WI38 (cell line): Measurements from ENCODE around the gene SH3RF1.

Experiments
- H3K4me3 ChIP-seq: 2 replicates; pipeline ENCODE4 v1.5.1; 2011; ENCODE audit warnings: low read depth, mild to moderate bottlenecking, control low read depth, low read length
- TF ChIP-seq, protein P1 (sequence below): IDR thresholded peaks from 2 replicates; pipeline ENCODE4 v1.5.1; 2012; ENCODE audit warnings: low read depth, mild to moderate bottlenecking, control low read depth, low read length

The SH3RF1 gene

DNA sequence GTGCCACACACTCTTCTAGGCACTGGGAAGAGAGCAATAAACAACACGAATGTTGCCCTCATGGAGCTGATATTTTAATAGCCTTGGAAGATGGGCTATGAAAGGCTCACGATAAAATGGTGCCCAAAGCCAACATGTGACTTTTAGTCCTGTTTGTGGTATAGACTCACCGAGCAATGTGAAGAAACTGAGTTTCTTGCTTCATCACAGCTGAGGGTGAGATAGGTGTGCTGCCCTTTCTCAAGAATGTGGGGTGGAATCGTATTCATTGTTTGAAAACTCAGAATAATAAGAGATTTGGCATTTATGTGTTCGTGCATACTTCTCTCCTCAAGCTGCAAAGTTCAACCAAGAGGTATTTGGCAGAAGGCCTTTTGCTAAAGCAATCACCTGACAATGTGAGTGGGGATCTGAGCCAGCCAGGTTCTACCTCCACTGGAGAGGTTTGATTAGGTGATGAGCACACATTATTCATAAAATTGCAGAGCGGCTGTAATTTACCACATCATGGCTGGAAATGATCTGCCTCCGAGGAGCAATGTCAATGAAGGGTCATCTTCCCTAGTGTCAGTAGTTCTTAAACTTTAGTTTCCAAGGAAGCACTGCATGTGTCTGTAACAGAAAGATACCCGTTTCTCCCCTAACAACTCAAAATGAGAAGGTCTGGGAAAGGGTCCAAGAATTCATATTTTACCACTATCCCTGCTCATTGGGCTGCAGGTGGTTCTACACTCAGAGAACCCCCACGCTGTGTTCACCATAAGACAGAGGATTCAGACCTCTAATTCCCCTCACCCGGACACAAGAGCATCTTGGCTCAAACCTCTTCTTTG, 218.8 kb downstream of the SH3RF1 start:
- H3K4me3 ChIP-seq = no peak overlapping the region
- TF ChIP-seq, protein P1, sequence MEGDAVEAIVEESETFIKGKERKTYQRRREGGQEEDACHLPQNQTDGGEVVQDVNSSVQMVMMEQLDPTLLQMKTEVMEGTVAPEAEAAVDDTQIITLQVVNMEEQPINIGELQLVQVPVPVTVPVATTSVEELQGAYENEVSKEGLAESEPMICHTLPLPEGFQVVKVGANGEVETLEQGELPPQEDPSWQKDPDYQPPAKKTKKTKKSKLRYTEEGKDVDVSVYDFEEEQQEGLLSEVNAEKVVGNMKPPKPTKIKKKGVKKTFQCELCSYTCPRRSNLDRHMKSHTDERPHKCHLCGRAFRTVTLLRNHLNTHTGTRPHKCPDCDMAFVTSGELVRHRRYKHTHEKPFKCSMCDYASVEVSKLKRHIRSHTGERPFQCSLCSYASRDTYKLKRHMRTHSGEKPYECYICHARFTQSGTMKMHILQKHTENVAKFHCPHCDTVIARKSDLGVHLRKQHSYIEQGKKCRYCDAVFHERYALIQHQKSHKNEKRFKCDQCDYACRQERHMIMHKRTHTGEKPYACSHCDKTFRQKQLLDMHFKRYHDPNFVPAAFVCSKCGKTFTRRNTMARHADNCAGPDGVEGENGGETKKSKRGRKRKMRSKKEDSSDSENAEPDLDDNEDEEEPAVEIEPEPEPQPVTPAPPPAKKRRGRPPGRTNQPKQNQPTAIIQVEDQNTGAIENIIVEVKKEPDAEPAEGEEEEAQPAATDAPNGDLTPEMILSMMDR = no peak

GRCh38 chr4:169050881-169051760, 219.6 kb downstream of the SH3RF1 start:
- TF ChIP-seq, protein P1 = no peak
- no peak overlapping the region for H3K4me3 ChIP-seq

- H3K4me3 ChIP-seq = no peak overlapping the region
- TF ChIP-seq, protein P1 = no peak
These were observed 220.5 kb downstream of the SH3RF1 start for GRCh38 chr4:169050284-169050683.

- H3K4me3 ChIP-seq = no peak overlapping the region
- TF ChIP-seq, protein P1 = no peak
These were observed 221.8 kb downstream of the SH3RF1 start for GRCh38 chr4:169048868-169049414.

GRCh38 chr4:169047956-169048355, 222.8 kb downstream of the SH3RF1 start:
- H3K4me3 ChIP-seq = no peak overlapping the region
- TF ChIP-seq, protein P1 = no peak

DNA sequence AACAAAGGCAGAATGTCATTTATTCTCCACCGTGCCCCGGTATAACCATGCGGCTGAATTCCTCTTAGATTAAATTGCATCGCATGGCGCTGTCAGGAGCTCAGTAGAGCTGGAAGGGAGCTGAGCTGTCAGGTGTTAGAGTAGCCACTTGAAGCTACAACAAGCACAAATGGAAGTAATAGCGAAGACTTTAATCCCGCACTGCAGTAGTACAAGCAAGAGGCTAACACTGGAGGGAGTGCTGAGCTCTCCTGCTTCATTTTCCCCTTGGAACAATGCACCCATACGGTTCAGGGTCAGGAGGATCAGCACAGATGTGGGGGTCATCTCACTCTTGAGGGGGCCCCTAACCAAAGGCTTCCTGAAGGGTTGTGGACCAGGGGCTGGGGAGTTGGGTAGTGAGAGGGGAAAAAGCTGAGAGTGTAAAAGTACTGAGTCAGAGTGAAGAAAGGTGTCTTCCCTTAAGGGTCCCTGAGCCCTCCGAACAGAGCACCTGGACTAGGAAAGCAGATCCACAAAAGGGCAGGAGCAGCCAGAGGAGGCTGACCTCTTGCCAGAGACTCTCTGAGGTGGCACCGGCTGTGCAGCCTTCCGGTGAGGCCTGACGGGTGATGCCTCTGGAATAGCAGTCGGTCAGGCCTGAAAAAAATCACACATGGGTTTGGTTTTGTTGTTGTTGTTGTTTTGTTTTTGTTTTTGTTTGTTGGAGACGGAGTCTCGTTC, 224.7 kb downstream of the SH3RF1 start:
- no peak overlapping the region for H3K4me3 ChIP-seq
- TF ChIP-seq, protein P1 = no peak
